ENCODE data around the gene IFNA6. TPM values are rescaled to one million over a fixed set of nuclear protein-coding genes. Genes with fewer than 3 reads are reported as not detected.

Gene IFNA6
- total and polyA plus RNA-seq, 2 of the 4 experiments (the other 2 are of a cell fraction), result not detected

DNA sequence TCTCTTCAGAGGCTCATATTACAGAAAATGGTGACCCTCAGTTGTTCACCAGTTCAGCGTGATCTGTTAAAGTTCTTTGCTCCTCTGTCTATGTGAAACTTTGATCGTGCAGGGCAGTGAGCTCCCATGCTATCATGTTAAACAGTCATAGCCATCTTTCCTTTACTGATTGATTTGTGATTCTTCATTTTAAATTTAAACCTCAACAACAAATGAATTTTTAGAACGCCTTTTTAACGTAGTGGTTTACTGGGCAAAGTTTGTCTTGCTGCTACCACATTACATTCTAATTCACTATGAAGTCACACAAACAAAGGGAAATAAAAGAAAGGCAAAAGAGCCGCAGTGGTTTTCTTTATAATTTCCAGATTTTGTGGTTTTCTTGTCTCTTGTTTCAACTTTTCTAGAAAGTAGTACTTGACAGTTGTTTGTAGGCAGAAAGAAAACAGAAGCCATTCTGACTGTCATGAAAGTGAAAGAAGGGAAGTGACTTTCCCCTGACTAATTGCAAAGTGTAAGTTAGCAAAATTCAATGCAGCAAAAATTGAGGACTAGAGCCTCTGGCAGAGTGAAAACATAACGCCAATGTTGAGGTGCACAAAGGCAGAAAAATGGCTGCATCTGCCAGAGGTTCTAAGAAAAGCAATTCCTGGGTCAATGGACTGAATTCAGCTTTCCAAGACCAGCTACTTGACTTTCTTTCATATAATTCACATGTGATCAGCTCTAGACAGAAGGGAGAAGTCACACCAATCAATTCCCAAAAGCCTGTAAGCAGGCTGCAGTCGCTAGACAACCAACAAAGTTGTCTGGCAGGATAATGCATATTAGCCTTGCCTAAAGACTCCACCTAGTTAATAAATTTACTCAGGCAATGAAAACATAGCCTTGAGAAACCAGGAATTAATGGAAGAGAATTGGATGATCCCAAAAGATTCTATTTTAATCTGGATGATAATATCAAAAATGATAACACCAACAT, 7.1 kb upstream of the IFNA6 start:
- intact Hi-C loops (cut with micrococcal nuclease), result no loop called here
- H3K79me1 ChIP-seq (ENCODE audit: low read depth in 1 of 2, low read length in 2 of 2), result no peaks in the 10 kb centered on the region
- no peak overlapping the region for H3K56ac ChIP-seq (ENCODE audit: extremely low read depth, insufficient read depth, low read length)
- no peak overlapping the region for H4K5ac ChIP-seq (ENCODE audit: low read depth, low read length)
- POLR2A ChIA-PET (ENCODE audit: unreplicated experiment), result no interaction called here
- H3K27me3 ChIP-seq (ENCODE audit: control insufficient read depth, insufficient read depth, low read length), result peaks cover 6% of the 10 kb centered on the region
- ATAC-seq (ENCODE audit: low read depth) (no peak), DNase-seq (no peak)
- H2BK120ac ChIP-seq (ENCODE audit: low read depth, low read length), result no peak overlapping the region
- no peak overlapping the region for H4K91ac ChIP-seq (ENCODE audit: insufficient read depth, low read depth, low read length)
- no peak overlapping the region for H2AK9ac ChIP-seq (replicated peaks; ENCODE audit: low read depth, low read length, poor library complexity)
- no peaks in the 10 kb centered on the region for H3K9me1 ChIP-seq (ENCODE audit: insufficient read depth, low read length)
- no peaks in the 10 kb centered on the region for H4K20me1 ChIP-seq (ENCODE audit: insufficient read depth, low read length)
- no peak overlapping the region for H3K4ac ChIP-seq (ENCODE audit: low read depth, low read length)
- H3K4me2 ChIP-seq (ENCODE audit: low read depth, low read length), result peak overlapping the region; percentile 35; the same call in 1 of the 2 replicates
- H3K9ac ChIP-seq (ENCODE audit: low read depth, low read length), result no peak overlapping the region
- in situ Hi-C loops (cut with MboI; ENCODE audit: low sequenced_read_pairs), result no loop called here
- H2BK20ac ChIP-seq (ENCODE audit: low read depth, low read length), result no peak overlapping the region
- dilution Hi-C loops (cut with HindIII; ENCODE audit: low sequenced_read_pairs, unreplicated experiment), result no loop called here
- H4K8ac ChIP-seq (ENCODE audit: low read depth in 2 of 2, low read length in 2 of 2), result no peak overlapping the region
- H3K18ac ChIP-seq (ENCODE audit: low read depth, low read length), result no peak overlapping the region
- no peak overlapping the region for H2BK5ac ChIP-seq (ENCODE audit: low read depth, low read length, poor library complexity, severe bottlenecking)
- no TSS peak for BruUV-seq (replicated peaks)
- H2AFZ ChIP-seq (replicated peaks; ENCODE audit: low read length, poor library complexity), result no peak overlapping the region
- TF ChIP-seq POLR2A (IDR thresholded peaks at IDR 0.05; ENCODE audit: low read depth, low read length) (no peak), BHLHE40 (IDR thresholded peaks at IDR 0.05; ENCODE audit: low read depth, low read length) (no peak), CTCF (conservative IDR thresholded peaks at IDR 0.05; ENCODE audit: low read depth, low read length) (no peak), FOS (IDR thresholded peaks at IDR 0.05; ENCODE audit: low read depth, low read length) (no peak), RAD21 (IDR thresholded peaks at IDR 0.05; ENCODE audit: low read length) (no peak)
- TF ChIP-seq, protein P1, sequence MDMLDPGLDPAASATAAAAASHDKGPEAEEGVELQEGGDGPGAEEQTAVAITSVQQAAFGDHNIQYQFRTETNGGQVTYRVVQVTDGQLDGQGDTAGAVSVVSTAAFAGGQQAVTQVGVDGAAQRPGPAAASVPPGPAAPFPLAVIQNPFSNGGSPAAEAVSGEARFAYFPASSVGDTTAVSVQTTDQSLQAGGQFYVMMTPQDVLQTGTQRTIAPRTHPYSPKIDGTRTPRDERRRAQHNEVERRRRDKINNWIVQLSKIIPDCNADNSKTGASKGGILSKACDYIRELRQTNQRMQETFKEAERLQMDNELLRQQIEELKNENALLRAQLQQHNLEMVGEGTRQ (IDR thresholded peaks at IDR 0.05; ENCODE audit: low read depth, low read length), result no peak
- no peak overlapping the region for H3K4me3 ChIP-seq (ENCODE audit: insufficient read depth, low read depth, low read length)
- CTCF ChIA-PET, result no interaction called here
- no peak overlapping the region for H3K23ac ChIP-seq (ENCODE audit: low read depth, low read length)
- H3K9me3 ChIP-seq (ENCODE audit: control insufficient read depth, insufficient read depth, low read length), result no peaks in the 10 kb centered on the region
- H3K14ac ChIP-seq (replicated peaks; ENCODE audit: low read depth, low read length), result no peak overlapping the region
- H2BK15ac ChIP-seq (ENCODE audit: low read depth, low read length), result no peak overlapping the region
- no peaks in the 10 kb centered on the region for H3K36me3 ChIP-seq (ENCODE audit: control insufficient read depth, insufficient read depth, low read length)
- H2AK5ac ChIP-seq (ENCODE audit: low read depth, low read length), result no peak overlapping the region
- no peaks in the 10 kb centered on the region for H3K4me1 ChIP-seq (ENCODE audit: control insufficient read depth, insufficient read depth, low read length)
- WGBS, 2 experiments (ENCODE audit: extremely low coverage in 2 of 2, insufficient read length in 1 of 2), result 80% methylated on average over 1 of the region's 7 CpGs; no CpG with 5 or more reads in 1 of the 2 experiments
- H3K27ac ChIP-seq (ENCODE audit: insufficient read depth, low read length), result no peak overlapping the region

All from IMR-90 (cell line).